ENCODE measurements around the gene CA6.
"Not testable (repeated sequence)": the region's sequence is repeated elsewhere in the genome, so short reads cannot be mapped to it uniquely, and the experiment has no call there.

Gene CA6

DNA sequence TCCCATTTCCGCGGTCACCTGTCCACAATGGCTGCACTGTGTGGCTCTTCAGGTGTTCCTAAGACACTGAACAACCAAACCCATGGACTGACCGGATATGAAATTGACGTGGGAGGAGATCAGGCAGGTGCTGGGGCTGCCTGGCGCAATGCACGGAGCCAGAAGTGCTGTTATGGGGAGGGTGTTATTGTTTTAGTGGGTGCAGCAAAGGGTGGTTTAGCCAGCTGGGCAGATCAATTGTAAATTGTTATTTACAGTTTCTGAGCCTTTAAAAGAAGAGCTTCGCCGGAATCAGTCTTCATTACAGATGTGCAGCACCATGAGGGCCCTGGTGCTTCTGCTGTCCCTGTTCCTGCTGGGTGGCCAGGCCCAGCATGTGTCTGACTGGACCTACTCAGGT is at the start of gene CA6:
Gene CA6, plus strand, starts transcription at position 301 of the 400 bp plus-strand sequence. Its CDS starts 19 bp downstream, at position 320.
- DNase-seq, result no peak

- not testable (repeated sequence) for DNase-seq
Measured at GRCh38 chr1:8896775-8897174, 48.9 kb upstream of the CA6 start.

- DNase-seq, result not testable (repeated sequence)
Measured at GRCh38 chr1:8897505-8897904, 48.2 kb upstream of the CA6 start.

- DNase-seq, result not testable (repeated sequence)
Measured at GRCh38 chr1:8898418-8898817, 47.2 kb upstream of the CA6 start.

DNA sequence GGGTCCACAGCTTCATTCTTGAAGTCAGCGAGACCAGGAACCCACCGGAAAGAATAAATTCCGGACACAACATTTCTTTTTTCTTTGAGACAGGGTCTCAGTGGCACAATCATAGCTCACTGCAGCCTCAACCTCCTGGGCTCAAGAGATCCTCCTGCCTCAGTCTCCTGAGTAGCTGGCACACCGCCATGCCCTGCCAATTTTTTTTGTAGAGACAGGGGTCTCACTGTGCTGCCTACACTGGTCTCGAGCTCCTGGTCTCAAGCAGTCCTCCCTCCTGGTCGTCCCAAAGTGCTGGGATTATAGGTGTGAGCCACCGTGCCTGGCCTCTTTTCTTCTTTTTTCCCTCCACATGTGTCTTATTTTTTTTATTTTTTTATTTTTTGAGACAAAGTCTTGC is 46.6 kb upstream of the CA6 start:
- DNase-seq, result no peak

DNA sequence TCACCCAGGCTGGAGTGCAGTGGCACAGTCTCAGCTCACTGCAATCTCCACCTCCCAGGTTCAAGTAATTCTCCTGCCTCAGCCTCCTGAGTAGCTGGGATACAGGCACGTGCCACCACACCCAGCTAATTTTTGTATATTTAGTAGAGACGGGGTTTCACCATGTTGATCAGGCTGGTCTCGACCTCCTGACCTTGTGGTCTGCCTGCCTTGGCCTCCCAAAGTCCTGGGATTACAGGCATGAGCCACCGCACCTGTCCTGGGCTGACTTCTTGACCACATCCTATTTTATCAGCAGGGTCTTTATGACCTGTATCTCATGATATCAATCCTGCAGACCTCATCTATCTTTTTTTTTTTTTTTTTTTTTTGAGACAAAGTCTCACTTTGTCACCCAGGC is 45.0 kb upstream of the CA6 start:
- DNase-seq, result not testable (repeated sequence)

DNA sequence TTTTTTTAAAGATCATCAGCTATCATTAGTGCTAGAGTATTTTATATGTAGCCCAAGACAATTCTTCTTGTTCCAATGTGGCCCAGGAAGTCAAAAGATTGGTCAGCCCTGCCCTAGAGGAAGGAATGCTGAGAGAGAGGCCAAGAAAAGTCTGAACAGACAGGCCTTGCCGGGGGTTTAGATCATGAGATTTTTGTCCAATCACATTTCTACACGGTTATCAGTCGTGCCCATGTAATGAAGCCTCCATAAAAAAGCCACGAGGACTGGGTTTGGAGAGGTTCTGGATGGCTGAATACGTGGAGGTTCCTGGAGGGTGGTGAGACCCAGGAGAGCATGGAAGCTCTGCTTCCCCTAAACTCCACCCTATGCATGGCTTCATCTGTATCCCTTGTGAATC is 42.9 kb upstream of the CA6 start:
- no peak for DNase-seq

DNA sequence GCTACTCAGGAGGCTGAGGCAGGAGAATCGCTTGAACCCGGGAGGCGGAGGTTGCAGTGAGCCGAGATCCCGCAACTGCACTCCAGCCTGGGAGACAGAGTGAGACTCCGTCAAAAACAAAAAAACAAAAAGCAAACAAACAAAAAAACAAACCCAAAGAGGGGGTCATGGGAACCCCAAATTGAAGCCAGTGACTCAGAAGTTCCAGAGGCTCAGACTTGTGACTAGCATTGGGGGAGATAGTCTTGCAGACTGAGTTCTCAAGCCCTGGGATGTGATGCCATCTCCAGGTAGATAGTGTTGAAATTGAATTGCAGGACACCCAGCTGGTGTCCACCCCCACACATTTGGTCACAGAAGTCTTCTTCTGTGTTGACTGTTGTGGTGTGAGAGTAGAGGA is 42.3 kb upstream of the CA6 start:
- no peak for DNase-seq

DNA sequence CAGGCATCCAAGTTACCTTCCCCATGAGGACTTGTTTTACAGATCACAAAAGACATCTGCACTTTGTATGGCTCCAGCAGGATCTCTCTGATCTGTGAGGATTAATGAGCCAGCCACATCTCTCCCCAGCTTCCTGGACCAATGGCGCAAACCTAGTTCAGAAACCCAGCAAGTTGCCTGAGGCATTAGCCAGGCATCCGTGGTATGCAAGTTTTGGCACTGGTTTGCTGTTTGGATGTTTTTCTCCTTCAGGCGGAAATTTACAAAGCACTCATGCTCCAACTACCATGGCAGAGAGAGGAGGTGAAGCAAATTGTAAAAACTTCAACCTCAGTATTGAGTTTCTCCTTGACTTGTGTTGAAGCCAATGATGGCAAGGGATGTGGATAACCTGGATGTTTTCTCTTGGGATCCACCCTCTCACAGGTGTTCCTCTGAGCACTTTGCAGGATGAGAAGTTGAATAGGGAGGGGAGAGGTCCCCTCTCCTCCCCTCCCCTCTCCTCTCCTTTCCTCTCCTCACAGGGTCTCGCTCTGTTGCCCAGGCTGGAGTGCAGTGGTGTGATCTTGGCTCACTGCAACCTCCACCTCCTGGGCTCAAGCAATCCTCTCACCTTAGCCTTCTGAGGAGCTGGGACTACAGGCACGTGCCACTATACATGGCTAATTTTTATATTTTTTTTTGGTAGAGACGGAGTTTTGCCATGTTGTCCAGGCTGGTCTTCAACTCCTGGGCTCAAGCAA is 41.6 kb upstream of the CA6 start:
- no peak for DNase-seq

GRCh38 chr1:8905582-8906191 is 40.0 kb upstream of the CA6 start:
- DNase-seq, result no peak

GRCh38 chr1:8908388-8909151 is 37.1 kb upstream of the CA6 start:
- no peak for DNase-seq

- DNase-seq, result no peak
Measured at GRCh38 chr1:8910331-8910730, 35.3 kb upstream of the CA6 start.

DNA sequence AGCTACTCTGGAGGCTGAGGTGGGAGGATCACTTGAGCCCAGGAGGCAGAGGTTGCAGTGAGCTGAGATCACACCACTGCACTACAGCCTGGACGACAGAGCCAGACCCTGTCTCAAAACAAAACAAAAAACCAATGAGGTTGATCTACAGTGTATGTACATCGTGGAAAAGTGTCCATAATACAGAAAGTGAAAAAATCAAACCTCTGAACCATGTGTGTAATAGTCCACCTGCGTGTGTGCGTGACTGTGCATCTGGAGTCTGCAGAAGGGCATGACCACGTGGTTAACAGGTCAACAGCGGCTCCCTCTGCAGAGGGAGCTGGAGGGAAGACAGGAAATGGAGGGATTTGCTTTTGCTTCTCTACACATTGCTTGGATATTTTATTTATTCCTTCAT is 34.8 kb upstream of the CA6 start:
- no peak for DNase-seq

DNA sequence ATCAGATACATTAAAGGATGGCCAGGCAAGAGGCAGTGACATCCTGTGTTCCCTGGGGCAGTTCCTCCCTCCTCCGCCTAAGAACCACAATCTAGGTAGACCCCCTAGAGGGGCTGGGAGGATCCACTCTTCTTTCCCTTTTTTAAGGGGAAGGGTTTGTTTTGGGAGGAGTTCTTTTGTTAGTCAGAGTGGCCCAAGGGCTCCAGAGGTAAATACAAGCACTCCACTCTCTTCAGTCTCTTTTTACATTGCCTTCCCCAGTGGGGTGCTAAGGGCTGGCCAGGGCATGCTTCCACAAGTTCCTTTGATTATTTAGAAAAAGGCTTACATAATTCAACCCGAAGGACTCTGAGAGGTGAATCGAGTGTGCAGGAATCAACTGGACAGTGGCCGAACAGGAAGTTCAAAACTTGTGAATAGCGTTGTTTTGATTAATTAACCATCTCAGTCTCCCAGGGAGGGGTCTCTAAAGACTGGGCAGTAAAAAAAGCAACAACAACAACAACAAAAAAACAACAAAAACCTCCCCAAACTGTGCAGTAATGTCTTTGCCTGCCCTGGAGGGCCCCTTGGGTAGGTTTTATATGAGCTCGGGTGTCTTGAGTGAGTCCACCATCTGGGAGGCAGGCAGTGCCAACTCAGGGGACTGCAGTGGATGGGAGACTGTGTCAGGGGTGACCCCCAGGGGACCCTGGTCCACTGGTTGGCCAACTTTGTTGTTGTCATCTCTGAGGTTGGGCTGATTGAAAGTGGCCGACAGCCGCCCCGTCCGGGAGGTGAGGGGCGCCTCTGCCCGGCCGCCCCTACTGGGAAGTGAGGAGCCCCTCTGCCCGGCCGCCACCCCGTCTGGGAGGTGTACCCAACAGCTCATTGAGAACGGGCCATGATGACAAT is 34.0 kb upstream of the CA6 start:
- no peak for DNase-seq

- no peak for DNase-seq
Measured at GRCh38 chr1:8913457-8913856, 32.2 kb upstream of the CA6 start.

GRCh38 chr1:8914466-8914865 is 31.2 kb upstream of the CA6 start:
- no peak for DNase-seq

GRCh38 chr1:8915446-8915845 is 30.2 kb upstream of the CA6 start:
- DNase-seq, result no peak

GRCh38 chr1:8917536-8917935 is 28.1 kb upstream of the CA6 start:
- not testable (repeated sequence) for DNase-seq

GRCh38 chr1:8922962-8923361 is 22.7 kb upstream of the CA6 start:
- DNase-seq, result no peak

GRCh38 chr1:8925406-8925805 is 20.3 kb upstream of the CA6 start:
- DNase-seq, result no peak

DNA sequence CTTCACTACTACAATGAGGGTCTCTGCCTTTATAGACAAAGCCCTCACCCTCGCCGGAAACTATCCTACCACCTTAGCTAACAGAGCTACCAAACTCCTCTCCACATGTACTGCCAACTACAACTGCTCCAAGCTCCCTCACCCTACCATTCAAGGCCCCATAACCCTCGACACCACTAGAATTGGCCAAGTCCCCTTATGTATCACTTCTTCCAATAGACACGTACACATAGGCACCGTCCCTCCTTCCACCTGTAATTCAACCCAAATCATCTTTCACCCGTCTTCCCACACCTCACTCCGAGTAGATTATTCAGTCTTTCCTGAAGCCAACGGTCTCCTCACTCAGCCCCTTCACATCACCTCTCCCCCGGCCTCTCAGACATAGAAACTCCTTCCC is 19.7 kb upstream of the CA6 start:
- no peak for DNase-seq

DNA sequence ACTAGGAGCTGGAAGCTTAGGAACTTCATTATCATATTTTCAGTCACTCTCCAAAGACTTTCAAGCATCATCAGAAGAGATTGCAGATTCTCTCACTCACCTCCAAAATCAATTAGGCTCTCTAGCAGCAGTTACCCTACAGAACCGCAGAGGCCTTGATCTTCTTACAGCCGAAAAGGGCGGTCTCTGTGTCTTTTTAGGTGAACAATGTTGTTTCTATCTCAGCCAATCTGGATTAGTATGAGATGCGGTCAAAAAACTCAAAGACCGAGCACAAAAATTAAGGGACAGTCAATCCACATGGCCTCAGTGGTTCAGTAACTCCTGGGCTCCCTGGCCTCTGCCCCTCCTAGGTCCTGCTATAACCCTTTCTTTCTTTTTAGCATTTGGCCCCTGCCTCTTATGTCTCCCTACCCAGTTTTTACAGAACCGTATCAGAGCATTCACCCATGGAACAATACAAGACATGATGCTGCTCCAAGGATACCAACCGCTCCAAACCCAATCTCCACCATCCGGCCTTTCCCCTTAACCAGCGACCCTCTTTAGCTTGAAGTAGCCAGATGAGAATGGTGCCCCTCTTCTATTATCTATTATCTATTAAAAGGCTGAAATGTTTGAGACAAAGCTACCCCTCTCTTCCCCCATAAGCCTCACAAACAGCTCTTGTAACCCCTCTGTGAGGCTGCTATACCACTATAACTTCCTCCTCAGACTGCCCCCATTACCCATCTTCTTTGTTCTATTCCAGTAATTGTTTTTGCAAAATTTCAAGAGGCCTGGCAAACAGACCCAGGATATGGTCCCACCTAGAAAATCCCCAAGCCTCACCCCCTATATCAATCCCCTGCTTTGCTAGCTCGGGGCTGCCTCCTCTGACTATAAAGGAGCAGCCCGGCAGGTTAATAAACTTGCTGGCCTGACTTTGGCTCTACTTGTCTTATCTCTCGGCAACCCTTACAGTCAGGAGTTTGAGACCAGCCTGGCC is 18.7 kb upstream of the CA6 start:
- DNase-seq, result no peak

All from activated CD4-positive, alpha-beta T cell treated with anti-CD3 and anti-CD28 coated beads, Interleukin-2, amount 50 U/mL, for 1 hour (primary cell).